ENCODE data around the gene DIO3.

DIO3 gene

GRCh38 chr14:101520621-101521472, 40.4 kb upstream of the DIO3 start:
- Histone ChIP-seq H3K9ac (ENCODE audit: insufficient read length, low read depth) (no peak overlapping the region), H3K9me3 (ENCODE audit: insufficient read depth, low read length) (peaks cover 7% of the 10 kb centered on the region; the same call in 1 of the 2 replicates), H3K27me3 (ENCODE audit: insufficient read depth, insufficient read length) (no peaks in the 10 kb centered on the region), H3K4me1 (ENCODE audit: insufficient read depth, insufficient read length) (peaks cover 3% of the 10 kb centered on the region), H3K4me3 (ENCODE audit: insufficient read length, low read depth) (no peak overlapping the region), H3K36me3 (ENCODE audit: insufficient read depth, insufficient read length, low read length) (no peaks in the 10 kb centered on the region)
- no peak for DNase-seq (ENCODE audit: low read depth, low spot score)
- no peak for TF ChIP-seq ZNF274 (IDR thresholded peaks at IDR 0.05; ENCODE audit: low read depth, low read length)
- TF ChIP-seq YY1 (IDR thresholded peaks at IDR 0.05; ENCODE audit: insufficient read depth, insufficient read length) = no peak

DNA sequence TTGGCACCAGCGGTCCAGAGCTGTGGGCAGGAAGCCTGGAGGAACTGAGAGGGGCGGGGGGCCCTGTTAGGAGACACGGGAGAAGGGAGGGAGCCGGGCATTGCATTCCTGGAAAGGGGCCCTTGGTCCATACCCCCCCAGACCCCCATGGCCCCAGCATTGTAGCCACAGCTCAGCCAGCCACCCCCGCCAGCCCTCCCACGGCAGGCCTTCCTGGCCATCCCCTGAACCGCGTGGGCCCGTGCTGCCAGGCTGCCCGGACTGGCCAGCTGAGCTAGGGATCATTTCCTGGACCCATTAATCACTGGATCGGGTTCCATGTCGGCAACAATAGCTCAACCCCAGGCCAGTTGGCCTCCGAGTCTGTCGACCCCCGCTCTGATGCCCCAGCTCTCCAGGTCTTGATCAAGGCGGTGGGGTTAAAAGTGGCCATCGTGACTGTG, 39.8 kb upstream of the DIO3 start:
- Histone ChIP-seq H3K27me3 (ENCODE audit: insufficient read depth, insufficient read length) (no peaks in the 10 kb centered on the region), H3K9ac (ENCODE audit: insufficient read length, low read depth) (no peak overlapping the region), H3K4me3 (ENCODE audit: insufficient read length, low read depth) (no peak overlapping the region), H3K4me1 (ENCODE audit: insufficient read depth, insufficient read length) (peaks cover 10% of the 10 kb centered on the region), H3K9me3 (ENCODE audit: insufficient read depth, low read length) (peaks cover under 1% of the 10 kb centered on the region; the same call in 1 of the 2 replicates), H3K36me3 (ENCODE audit: insufficient read depth, insufficient read length, low read length) (no peaks in the 10 kb centered on the region)
- TF ChIP-seq SUZ12 (IDR thresholded peaks at IDR 0.05; ENCODE audit: extremely low read depth, insufficient read depth, insufficient read length) (no peak), ZNF274 (IDR thresholded peaks at IDR 0.05; ENCODE audit: low read depth, low read length) (no peak), YY1 (IDR thresholded peaks at IDR 0.05; ENCODE audit: insufficient read depth, insufficient read length) (no peak)
- DNase-seq (ENCODE audit: low read depth, low spot score) = no peak

- Histone ChIP-seq H3K27me3 (ENCODE audit: insufficient read depth, insufficient read length) (no peaks in the 10 kb centered on the region), H3K4me3 (ENCODE audit: insufficient read length, low read depth) (no peak overlapping the region), H3K4me1 (ENCODE audit: insufficient read depth, insufficient read length) (peaks cover 10% of the 10 kb centered on the region), H3K9ac (ENCODE audit: insufficient read length, low read depth) (no peak overlapping the region), H3K36me3 (ENCODE audit: insufficient read depth, insufficient read length, low read length) (no peaks in the 10 kb centered on the region), H3K9me3 (ENCODE audit: insufficient read depth, low read length) (no peaks in the 10 kb centered on the region)
- DNase-seq (ENCODE audit: low read depth, low spot score) = no peak
- TF ChIP-seq YY1 (IDR thresholded peaks at IDR 0.05; ENCODE audit: insufficient read depth, insufficient read length) = no peak
- no peak for TF ChIP-seq SUZ12 (IDR thresholded peaks at IDR 0.05; ENCODE audit: extremely low read depth, insufficient read depth, insufficient read length)
- no peak for TF ChIP-seq ZNF274 (IDR thresholded peaks at IDR 0.05; ENCODE audit: low read depth, low read length)
Measured at GRCh38 chr14:101521978-101522377, 39.3 kb upstream of the DIO3 start.

DNA sequence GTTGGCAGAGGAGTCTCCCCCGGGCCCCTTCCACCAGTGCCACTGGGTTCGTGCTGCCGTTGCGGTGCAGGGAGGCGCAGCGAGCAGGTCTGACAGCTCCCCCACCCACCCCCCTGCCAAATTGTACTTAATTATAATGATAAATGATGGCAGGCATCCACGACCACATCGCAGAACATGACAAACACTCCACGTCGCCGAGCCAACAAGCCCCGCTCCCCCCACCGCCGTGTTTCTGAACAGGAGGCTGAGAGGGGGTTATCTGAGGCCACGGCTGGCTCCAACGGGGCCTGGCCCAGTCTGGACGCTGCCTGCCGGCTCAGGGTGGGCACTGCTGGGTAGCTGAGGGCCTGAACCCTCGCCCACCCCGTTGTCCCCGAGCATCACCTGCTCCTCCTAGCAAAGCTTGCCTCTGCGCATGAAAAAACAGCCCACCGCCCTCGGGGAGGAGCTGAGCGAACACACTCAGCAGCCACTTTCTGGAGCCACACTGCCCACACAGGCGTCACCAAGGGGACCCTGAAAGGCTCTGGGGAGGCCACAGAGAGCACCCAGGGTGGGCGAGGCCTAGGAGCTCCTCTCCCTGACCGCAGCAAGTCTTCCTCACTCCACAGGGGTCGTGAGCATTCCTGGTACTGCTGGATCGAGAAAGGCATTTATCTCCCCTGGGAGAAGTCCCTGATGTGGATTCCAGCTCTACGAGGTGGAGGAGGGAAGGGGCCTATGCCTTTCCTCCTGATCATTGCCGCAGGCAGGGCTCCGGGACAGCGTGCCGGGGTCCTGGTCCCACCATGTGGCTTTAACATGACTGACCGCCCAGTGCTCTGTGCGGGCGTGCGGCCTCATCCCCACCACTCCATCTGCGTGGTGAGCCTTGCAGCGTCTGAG, 35.4 kb upstream of the DIO3 start:
- no peak overlapping the region for H3K9ac ChIP-seq (ENCODE audit: insufficient read length, low read depth)
- no peaks in the 10 kb centered on the region for H3K9me3 ChIP-seq (ENCODE audit: insufficient read depth, low read length)
- TF ChIP-seq YY1 (IDR thresholded peaks at IDR 0.05; ENCODE audit: insufficient read depth, insufficient read length) (no peak), SUZ12 (IDR thresholded peaks at IDR 0.05; ENCODE audit: extremely low read depth, insufficient read depth, insufficient read length) (no peak), ZNF274 (IDR thresholded peaks at IDR 0.05; ENCODE audit: low read depth, low read length) (no peak)
- DNase-seq (ENCODE audit: low read depth, low spot score) = no peak
- H3K4me3 ChIP-seq (ENCODE audit: insufficient read length, low read depth) = no peak overlapping the region
- H3K27me3 ChIP-seq (ENCODE audit: insufficient read depth, insufficient read length) = no peaks in the 10 kb centered on the region
- peaks cover 13% of the 10 kb centered on the region for H3K4me1 ChIP-seq (ENCODE audit: insufficient read depth, insufficient read length)
- H3K36me3 ChIP-seq (ENCODE audit: insufficient read depth, insufficient read length, low read length) = no peaks in the 10 kb centered on the region

- no peaks in the 10 kb centered on the region for H3K9me3 ChIP-seq (ENCODE audit: insufficient read depth, low read length)
- no peak for DNase-seq (ENCODE audit: low read depth, low spot score)
- peaks cover 10% of the 10 kb centered on the region for H3K4me1 ChIP-seq (ENCODE audit: insufficient read depth, insufficient read length)
- no peak overlapping the region for H3K4me3 ChIP-seq (ENCODE audit: insufficient read length, low read depth)
- H3K9ac ChIP-seq (ENCODE audit: insufficient read length, low read depth) = no peak overlapping the region
- H3K36me3 ChIP-seq (ENCODE audit: insufficient read depth, insufficient read length, low read length) = no peaks in the 10 kb centered on the region
- no peaks in the 10 kb centered on the region for H3K27me3 ChIP-seq (ENCODE audit: insufficient read depth, insufficient read length)
- TF ChIP-seq YY1 (IDR thresholded peaks at IDR 0.05; ENCODE audit: insufficient read depth, insufficient read length) (no peak), ZNF274 (IDR thresholded peaks at IDR 0.05; ENCODE audit: low read depth, low read length) (no peak), SUZ12 (IDR thresholded peaks at IDR 0.05; ENCODE audit: extremely low read depth, insufficient read depth, insufficient read length) (no peak)
Measured at GRCh38 chr14:101527987-101528386, 33.3 kb upstream of the DIO3 start.

GRCh38 chr14:101529079-101529478, 32.2 kb upstream of the DIO3 start:
- Histone ChIP-seq H3K9me3 (ENCODE audit: insufficient read depth, low read length) (no peaks in the 10 kb centered on the region), H3K4me1 (ENCODE audit: insufficient read depth, insufficient read length) (peaks cover 10% of the 10 kb centered on the region), H3K4me3 (ENCODE audit: insufficient read length, low read depth) (no peak overlapping the region), H3K27me3 (ENCODE audit: insufficient read depth, insufficient read length) (no peaks in the 10 kb centered on the region), H3K36me3 (ENCODE audit: insufficient read depth, insufficient read length, low read length) (no peaks in the 10 kb centered on the region), H3K9ac (ENCODE audit: insufficient read length, low read depth) (no peak overlapping the region)
- no peak for DNase-seq (ENCODE audit: low read depth, low spot score)
- TF ChIP-seq SUZ12 (IDR thresholded peaks at IDR 0.05; ENCODE audit: extremely low read depth, insufficient read depth, insufficient read length) (no peak), ZNF274 (IDR thresholded peaks at IDR 0.05; ENCODE audit: low read depth, low read length) (no peak), YY1 (IDR thresholded peaks at IDR 0.05; ENCODE audit: insufficient read depth, insufficient read length) (no peak)

- no peaks in the 10 kb centered on the region for H3K4me1 ChIP-seq (ENCODE audit: insufficient read depth, insufficient read length)
Measured at GRCh38 chr14:101534198-101534597, 27.1 kb upstream of the DIO3 start.

More at GRCh38 chr14:101534198-101534597, 27.1 kb upstream of the DIO3 start:
- TF ChIP-seq YY1 (IDR thresholded peaks at IDR 0.05; ENCODE audit: insufficient read depth, insufficient read length) (no peak), ZNF274 (IDR thresholded peaks at IDR 0.05; ENCODE audit: low read depth, low read length) (no peak), SUZ12 (IDR thresholded peaks at IDR 0.05; ENCODE audit: extremely low read depth, insufficient read depth, insufficient read length) (no peak)
- Histone ChIP-seq H3K4me3 (ENCODE audit: insufficient read length, low read depth) (no peak overlapping the region), H3K27me3 (ENCODE audit: insufficient read depth, insufficient read length) (no peaks in the 10 kb centered on the region), H3K36me3 (ENCODE audit: insufficient read depth, insufficient read length, low read length) (no peaks in the 10 kb centered on the region), H3K9me3 (ENCODE audit: insufficient read depth, low read length) (no peaks in the 10 kb centered on the region), H3K9ac (ENCODE audit: insufficient read length, low read depth) (no peak overlapping the region)
- no peak for DNase-seq (ENCODE audit: low read depth, low spot score)
